OCI-LY7 (cell line): ENCODE measurements around the gene AGGF1. TPM values are rescaled to one million over a fixed set of nuclear protein-coding genes. Genes with fewer than 3 reads are reported as not detected.

Experiments
- BruUV-seq: library from RNA; stranded (reverse); fragments of 400-500 nt; replicated peaks from 2 replicates; lab custom pipeline; 2021; lab: Mats Ljungman, UMichigan
- CTCF ChIA-PET: fragments of 300-600 bp; sonication (Branson Sonifier 250); formaldehyde crosslinking; loops from one replicate; lab custom pipeline; 2022; ENCODE audit warnings: antibody characterized with exemption; ENCODE audit not compliant: unreplicated experiment; lab: Charles Lee
- POLR2A ChIA-PET: fragments of 300-600 bp; sonication (Branson Sonifier 250); formaldehyde crosslinking; loops from one replicate; lab custom pipeline; 2022; ENCODE audit warnings: antibody characterized with exemption; lab: Charles Lee
- DNase-seq: peaks from one replicate; pipeline ENCODE4 v3.0.0-alpha.2; 2015; ENCODE audit warnings: low spot score
- H2AFZ ChIP-seq: fragments of 200-600 bp; sonication (generic), shearing (Covaris generic); 2 replicates; pipeline ENCODE4 v1.6.1; 2014; ENCODE audit warnings: mild to moderate bottlenecking, antibody characterized with exemption, low read length, moderate library complexity
- H3K27ac ChIP-seq: fragments of 200-600 bp; sonication (generic); 2 replicates; pipeline ENCODE4 v1.5.1; 2014; ENCODE audit warnings: mixed run types, low read depth, mild to moderate bottlenecking, moderate library complexity, low read length, inconsistent platforms; ENCODE audit not compliant: poor library complexity, severe bottlenecking
- H3K36me3 ChIP-seq: fragments of 200-600 bp; sonication (generic); 2 replicates; pipeline ENCODE4 v1.6.1; 2014; ENCODE audit warnings: mild to moderate bottlenecking, antibody characterized with exemption, low read length, moderate library complexity, mixed read lengths; ENCODE audit not compliant: insufficient read depth
- H3K4me1 ChIP-seq: fragments of 200-600 bp; sonication (generic); 2 replicates; pipeline ENCODE4 v1.5.1; 2014; ENCODE audit warnings: mild to moderate bottlenecking, low read length; ENCODE audit not compliant: insufficient read depth, poor library complexity, severe bottlenecking
- H3K4me2 ChIP-seq: fragments of 200-600 bp; sonication (generic); 2 replicates; pipeline ENCODE4 v1.6.1; 2014; ENCODE audit warnings: mild to moderate bottlenecking, low read length
- H3K4me3 ChIP-seq: fragments of 200-600 bp; sonication (generic); 2 replicates; pipeline ENCODE4 v1.5.1; 2014; ENCODE audit warnings: mild to moderate bottlenecking, low read depth, low read length; ENCODE audit not compliant: poor library complexity, severe bottlenecking
- H3K79me2 ChIP-seq: fragments of 200-600 bp; sonication (generic); 2 replicates; pipeline ENCODE4 v1.6.1; 2016; ENCODE audit warnings: low read depth, mild to moderate bottlenecking, low read length, moderate library complexity, mixed read lengths; ENCODE audit not compliant: insufficient read depth
- H3K9me2 ChIP-seq: fragments of 200-600 bp; sonication (generic); 2 replicates; pipeline ENCODE4 v1.6.1; 2016; ENCODE audit warnings: mild to moderate bottlenecking, low read length, mixed read lengths; ENCODE audit not compliant: insufficient read depth
- H3K9me3 ChIP-seq: fragments of 200-600 bp; sonication (generic); 2 replicates; pipeline ENCODE4 v1.6.1; 2014; ENCODE audit warnings: mild to moderate bottlenecking, mixed run types, low read length, mixed read lengths
- H4K20me1 ChIP-seq: fragments of 200-600 bp; sonication (generic); 2 replicates; pipeline ENCODE4 v1.6.1; 2014; ENCODE audit warnings: mild to moderate bottlenecking, antibody characterized with exemption, low read length, moderate library complexity, mixed read lengths; ENCODE audit not compliant: insufficient read depth
- CTCF ChIP-seq: fragments of 200-600 bp; sonication (generic); conservative IDR thresholded peaks from 2 replicates; pipeline ENCODE4 v1.5.1; 2014; ENCODE audit warnings: mild to moderate bottlenecking, antibody characterized with exemption, low read length, moderate library complexity, mixed read lengths
- EZH2phosphoT487 ChIP-seq: fragments of 200-600 bp; sonication (generic); IDR thresholded peaks from 2 replicates; pipeline ENCODE4 v1.6.1; 2018; ENCODE audit warnings: low read depth, borderline replicate concordance, mild to moderate bottlenecking, mixed run types, antibody characterized with exemption, low read length, moderate library complexity, mixed read lengths
- intact Hi-C: fragments of 100-400 bp; cut with micrococcal nuclease; formaldehyde crosslinking; loops from one replicate; pipeline ENCODE4 v1.10.0; 2022; ENCODE audit not compliant: unreplicated experiment
- total RNA-seq, 2 experiments: library from RNA; depleted of rRNA in 1 of 2; stranded (reverse); fragments of >200 nt in 1 of 2; shearing (Covaris generic) in 1 of 2; gene quantifications; 2 replicates each; pipeline ENCODE4 v1.2.3, GENCODE V29; 2014 to 2022

The AGGF1 gene
- total RNA-seq, 2 experiments from 2014 or later = 18.5 to 33.6 TPM

- Histone ChIP-seq H3K4me3 (no peak overlapping the region), H3K9me3 (peaks cover 28% of the 10 kb centered on the region), H3K4me1 (peaks cover under 1% of the 10 kb centered on the region), H3K4me2 (no peak overlapping the region), H3K79me2 (no peaks in the 10 kb centered on the region), H3K36me3 (peaks cover 14% of the 10 kb centered on the region; the same call in 1 of the 2 replicates), H2AFZ (no peak overlapping the region), H3K27ac (no peak overlapping the region), H3K9me2 (no peaks in the 10 kb centered on the region), H4K20me1 (no peaks in the 10 kb centered on the region)
- intact Hi-C loops = no loop called here
- no TSS peak for BruUV-seq
- no peak for TF ChIP-seq CTCF
- no peak for TF ChIP-seq EZH2phosphoT487
- ChIA-PET POLR2A (no interaction called here), CTCF (no interaction called here)
- DNase-seq = no peak
These were observed 5.7 kb upstream of the AGGF1 start for GRCh38 chr5:77024490-77024889.

GRCh38 chr5:77028631-77029375, 1.4 kb upstream of the AGGF1 start:
- no peak for TF ChIP-seq CTCF
- TF ChIP-seq EZH2phosphoT487 = no peak
- H2AFZ ChIP-seq = no peak overlapping the region

More at GRCh38 chr5:77028631-77029375, 1.4 kb upstream of the AGGF1 start:
- Histone ChIP-seq H3K79me2 (peaks cover 13% of the 10 kb centered on the region; the same call in 1 of the 2 replicates), H3K27ac (no peak overlapping the region), H3K4me1 (peaks cover 17% of the 10 kb centered on the region), H3K9me3 (peaks cover 26% of the 10 kb centered on the region), H3K9me2 (no peaks in the 10 kb centered on the region), H3K4me2 (no peak overlapping the region), H3K4me3 (no peak overlapping the region), H4K20me1 (no peaks in the 10 kb centered on the region), H3K36me3 (peaks cover 14% of the 10 kb centered on the region; the same call in 1 of the 2 replicates)
- DNase-seq = no peak
- ChIA-PET CTCF (interaction anchor here (0.7 kb wide), 1 partner anchor 153 kb away, joined by 4 read pairs; no protein-coding TSS in a partner anchor), POLR2A (interaction anchor here (1.5 kb wide), 1 partner anchor 20 kb away, joined by 3 read pairs; no protein-coding TSS in a partner anchor)
- intact Hi-C loops = no loop called here
- BruUV-seq = no TSS peak
